ENCODE results near the gene MOSMO.

- TF ChIP-seq CTCF (IDR thresholded peaks at IDR 0.05) (no peak), POLR2A (IDR thresholded peaks at IDR 0.05) (no peak)
These were observed 82.0 kb downstream of the MOSMO start for GRCh38 chr16:22089910-22090309.

All from lower leg skin (tissue), 3 donors.